ENCODE measurements around the gene EXOC6B.
"Not testable (repeated sequence)": the region's sequence is repeated elsewhere in the genome, so short reads cannot be mapped to it uniquely, and the experiment has no call there.

Gene EXOC6B

GRCh38 chr2:72604468-72604867, 221.4 kb downstream of the EXOC6B start:
- no peak for DNase-seq (ENCODE audit: low read depth)

GRCh38 chr2:72603481-72603880, 222.4 kb downstream of the EXOC6B start:
- DNase-seq (ENCODE audit: low read depth) = no peak

- DNase-seq (ENCODE audit: low read depth) = no peak
These were observed 223.1 kb downstream of the EXOC6B start for GRCh38 chr2:72602711-72603110.

DNA sequence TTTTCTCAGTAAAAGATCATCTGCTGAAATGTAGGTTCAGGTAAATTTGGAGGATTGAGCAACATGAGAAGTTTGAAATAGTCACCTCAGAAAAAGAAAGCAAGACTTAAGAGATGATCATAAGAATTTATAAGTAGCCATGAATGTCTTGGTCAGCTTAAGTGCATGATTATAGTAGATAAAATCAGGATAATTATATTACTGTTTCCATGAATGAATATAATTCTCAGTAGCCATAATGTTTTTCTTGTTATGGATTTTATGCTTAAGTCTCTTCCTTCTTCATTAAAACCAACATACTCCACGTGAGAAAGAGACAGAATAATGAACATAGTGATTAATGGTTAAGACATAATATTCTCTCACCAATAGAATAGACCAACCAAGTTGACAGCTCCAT, 223.7 kb downstream of the EXOC6B start:
- no peak for DNase-seq (ENCODE audit: low read depth)

- DNase-seq (ENCODE audit: low read depth) = not testable (repeated sequence)
These were observed 242.0 kb downstream of the EXOC6B start for GRCh38 chr2:72583836-72584235.

DNA sequence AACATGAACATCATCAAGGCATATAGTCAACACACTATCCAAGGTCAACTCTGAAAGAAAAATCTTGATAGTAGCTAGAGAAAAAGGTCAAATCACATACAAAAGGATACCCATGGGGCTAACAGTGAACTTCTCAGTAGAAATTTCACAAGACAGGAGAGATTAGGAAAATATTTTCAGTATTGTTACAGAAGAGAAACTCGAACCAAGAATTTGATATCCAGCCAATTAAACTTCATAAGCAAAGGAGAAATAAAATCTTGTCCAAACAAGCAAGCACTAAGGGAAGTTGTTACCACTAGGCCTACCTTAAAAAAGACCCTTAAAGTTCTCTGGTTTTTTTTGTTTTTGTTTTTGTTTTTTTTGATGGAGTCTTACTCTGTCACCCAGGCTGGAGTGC, 242.5 kb downstream of the EXOC6B start:
- no peak for DNase-seq (ENCODE audit: low read depth)

DNA sequence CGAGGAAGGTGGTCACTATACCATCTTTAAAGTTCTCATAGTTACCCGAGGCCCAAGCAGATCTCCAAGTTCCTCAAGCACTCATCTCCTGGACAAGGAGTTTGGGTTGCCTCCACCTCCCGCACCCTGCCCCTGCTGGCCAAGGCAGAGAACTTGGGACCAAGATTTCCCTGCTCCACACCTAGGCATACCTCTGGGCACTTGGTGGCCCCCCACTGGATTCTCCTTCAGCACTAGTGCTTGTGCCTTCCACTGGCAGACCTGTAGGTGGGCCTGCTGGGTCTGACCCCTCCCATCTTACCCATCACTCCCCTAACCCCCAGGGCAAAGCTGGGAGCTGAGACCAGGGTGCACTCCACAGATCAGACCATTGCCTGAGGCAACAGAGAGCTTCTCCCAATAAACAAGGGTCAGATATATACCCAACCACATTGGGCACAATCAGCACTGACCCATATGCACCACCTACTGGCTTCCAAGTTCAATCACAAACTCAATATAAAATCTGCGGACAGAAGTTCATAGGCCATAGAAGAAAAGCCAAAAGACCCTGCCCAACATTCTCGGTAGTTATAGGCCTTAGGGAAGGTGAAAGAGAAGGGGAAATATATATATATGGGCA, 244.2 kb downstream of the EXOC6B start:
- no peak for DNase-seq (ENCODE audit: low read depth)

GRCh38 chr2:72579591-72580180, 246.1 kb downstream of the EXOC6B start:
- no peak for DNase-seq (ENCODE audit: low read depth)

- DNase-seq (ENCODE audit: low read depth) = no peak
These were observed 249.0 kb downstream of the EXOC6B start for GRCh38 chr2:72576861-72577260.

DNA sequence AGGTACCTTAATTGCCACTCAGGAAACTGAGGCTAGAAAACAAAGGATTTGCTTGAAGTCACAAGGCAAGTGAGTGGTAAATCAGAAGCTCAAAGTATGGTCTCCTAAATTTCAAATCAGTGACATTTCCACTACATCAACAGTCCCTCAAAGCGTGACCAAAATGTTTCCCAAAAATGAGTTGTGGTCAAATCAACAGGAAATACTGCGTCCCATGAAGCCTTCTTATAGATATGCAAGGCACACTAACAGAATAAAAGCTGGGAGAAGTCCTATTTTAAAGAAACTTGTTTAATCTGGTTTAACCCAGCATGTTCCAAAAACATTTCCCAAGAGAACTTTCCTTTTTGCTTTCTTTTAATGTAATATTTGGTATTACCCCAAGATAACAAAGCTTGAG, 249.4 kb downstream of the EXOC6B start:
- no peak for DNase-seq (ENCODE audit: low read depth)

DNA sequence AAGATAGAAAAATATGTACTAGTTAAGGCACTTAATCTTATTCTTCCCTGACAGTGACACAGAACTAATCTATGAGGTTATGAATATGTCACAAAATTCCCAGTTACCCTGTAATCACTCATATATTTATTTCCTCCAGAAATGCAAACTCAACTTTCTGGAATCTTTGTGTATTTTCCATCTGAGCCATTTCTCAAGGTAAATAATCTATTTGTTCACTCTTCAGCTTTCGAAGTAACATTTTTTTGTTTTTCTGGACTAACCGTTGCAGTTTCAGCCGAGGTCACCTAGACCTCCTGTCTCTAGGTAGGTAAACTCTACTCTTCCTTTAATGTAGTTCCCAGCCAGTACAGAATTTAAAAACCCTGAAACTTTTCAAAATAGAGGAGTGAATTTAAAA, 250.9 kb downstream of the EXOC6B start:
- no peak for DNase-seq (ENCODE audit: low read depth)

- DNase-seq (ENCODE audit: low read depth) = no peak
These were observed 252.6 kb downstream of the EXOC6B start for GRCh38 chr2:72573232-72573631.

- no peak for DNase-seq (ENCODE audit: low read depth)
These were observed 253.3 kb downstream of the EXOC6B start for GRCh38 chr2:72572501-72572900.

DNA sequence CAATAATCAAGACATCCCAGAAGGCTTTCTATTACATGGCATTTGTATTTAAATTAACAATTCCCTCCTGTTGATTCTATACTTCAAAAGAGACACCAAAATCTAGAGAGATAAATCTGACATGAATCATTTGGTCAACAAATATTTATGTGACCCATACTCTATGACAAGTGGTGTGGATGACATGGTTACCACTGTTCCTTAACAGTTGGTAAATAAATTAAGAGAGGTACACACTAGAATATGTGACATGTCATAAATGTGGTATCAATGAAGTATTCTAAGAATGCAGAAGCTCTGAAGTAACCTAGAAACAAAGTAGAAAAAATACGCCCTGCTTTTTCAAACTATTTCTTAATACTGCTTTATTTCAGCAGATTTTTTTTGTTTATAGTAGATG, 255.4 kb downstream of the EXOC6B start:
- DNase-seq (ENCODE audit: low read depth) = no peak

- DNase-seq (ENCODE audit: low read depth) = no peak
These were observed 263.2 kb downstream of the EXOC6B start for GRCh38 chr2:72562451-72563153.

DNA sequence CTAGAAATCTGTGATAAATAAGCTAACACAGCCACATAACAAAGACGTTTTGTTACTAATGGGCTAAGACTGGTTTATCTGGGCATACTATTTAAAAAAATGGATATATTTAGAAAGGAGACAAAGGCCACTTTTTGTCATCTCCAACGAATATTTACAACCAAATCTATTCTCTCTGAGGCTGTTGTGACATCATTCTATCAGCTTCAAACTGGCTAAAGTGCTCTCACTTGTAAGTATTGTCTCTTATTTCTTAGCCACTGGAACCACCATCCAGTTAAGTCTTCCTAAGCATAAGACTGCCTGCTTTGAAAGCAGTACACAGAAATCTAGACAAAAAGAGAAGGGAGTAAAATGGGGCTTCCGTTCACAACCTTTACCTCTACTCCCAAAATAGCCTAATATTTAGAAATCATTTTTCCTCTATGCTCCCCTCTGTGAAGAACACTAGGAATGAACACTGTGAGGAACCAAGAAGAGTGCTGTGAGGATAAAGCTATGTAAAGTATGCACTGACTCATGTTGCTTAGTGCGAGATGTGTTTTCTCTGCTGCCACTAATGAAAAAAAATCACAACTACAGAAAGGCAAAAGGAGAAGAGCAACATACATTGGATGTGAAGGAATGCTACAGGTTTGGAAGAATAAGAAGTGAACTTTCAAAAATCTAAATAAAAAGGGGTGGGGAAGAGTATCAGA, 264.1 kb downstream of the EXOC6B start:
- DNase-seq (ENCODE audit: low read depth) = no peak

- DNase-seq (ENCODE audit: low read depth) = no peak
These were observed 269.9 kb downstream of the EXOC6B start for GRCh38 chr2:72555943-72556342.

GRCh38 chr2:72555363-72555762, 270.5 kb downstream of the EXOC6B start:
- DNase-seq (ENCODE audit: low read depth) = not testable (repeated sequence)

DNA sequence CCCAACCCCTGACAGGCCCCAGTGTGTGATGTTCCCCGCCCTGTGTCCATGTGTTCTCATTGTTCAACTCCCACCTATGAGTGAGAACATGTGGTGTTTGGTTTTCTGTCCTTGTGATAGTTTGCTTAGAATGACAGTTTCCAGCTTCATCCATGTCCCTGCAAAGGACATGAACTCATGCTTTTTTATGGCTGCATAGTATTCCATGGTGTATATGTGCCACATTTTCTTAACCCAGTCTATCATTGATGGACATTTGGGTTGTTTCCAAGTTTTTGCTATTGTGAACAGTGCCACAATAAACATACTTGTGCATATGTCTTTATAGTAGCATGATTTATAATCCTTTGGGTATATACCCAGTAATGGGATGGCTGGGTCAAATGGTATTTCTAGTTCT, 270.9 kb downstream of the EXOC6B start:
- not testable (repeated sequence) for DNase-seq (ENCODE audit: low read depth)

DNA sequence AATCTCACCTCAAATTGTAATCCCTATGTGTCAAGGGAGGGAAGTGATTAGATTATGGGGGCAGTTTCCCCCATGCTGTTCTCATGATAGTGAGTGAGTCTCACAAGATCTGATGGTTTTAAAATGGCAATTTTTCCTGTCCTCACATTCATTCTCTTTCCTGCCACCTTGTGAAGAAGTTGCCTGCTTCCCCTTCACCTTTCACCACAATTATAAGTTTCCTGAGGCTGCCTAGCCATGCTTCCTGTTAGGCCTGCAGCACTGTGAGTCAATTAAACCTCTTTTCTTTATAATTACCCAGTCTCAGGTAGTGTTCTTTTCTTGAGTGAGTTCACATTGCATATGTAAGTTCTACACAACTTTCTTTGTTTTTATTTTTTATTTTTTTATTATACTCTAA, 271.5 kb downstream of the EXOC6B start:
- DNase-seq (ENCODE audit: low read depth) = no peak

- no peak for DNase-seq (ENCODE audit: low read depth)
These were observed 277.6 kb downstream of the EXOC6B start for GRCh38 chr2:72548081-72548764.

GRCh38 chr2:72545790-72546189, 280.0 kb downstream of the EXOC6B start:
- DNase-seq (ENCODE audit: low read depth) = no peak

All from activated T-cell treated with anti-CD3 and anti-CD28 coated beads for 24 hours (primary cell).